Osteoblast (primary cell): ENCODE data around the gene RNLS. TPM values are rescaled to one million over a fixed set of nuclear protein-coding genes. Genes with fewer than 3 reads are reported as not detected.

Source experiments
- DNase-seq: peaks from one replicate; pipeline ENCODE4 v3.0.0; 2011; ENCODE audit warnings: low spot score, mixed read lengths; ENCODE audit not compliant: insufficient read length; ENCODE audit errors: missing footprints
- H2AFZ ChIP-seq: 2 replicates; pipeline ENCODE4 v1.6.0; 2011; ENCODE audit warnings: mild to moderate bottlenecking, low read length
- H3K27ac ChIP-seq: 2 replicates; pipeline ENCODE4 v1.5.1; 2011; ENCODE audit warnings: mild to moderate bottlenecking, low read depth, low read length, moderate library complexity
- H3K27me3 ChIP-seq: 2 replicates; pipeline ENCODE4 v1.6.0; 2012; ENCODE audit warnings: mild to moderate bottlenecking, control low read depth, inconsistent platforms, low read length, moderate library complexity; ENCODE audit not compliant: insufficient read depth
- H3K36me3 ChIP-seq: 2 replicates; pipeline ENCODE4 v1.5.1; 2011; ENCODE audit warnings: mild to moderate bottlenecking, low read length, control low read depth, moderate library complexity; ENCODE audit not compliant: insufficient read depth
- H3K4me1 ChIP-seq: 2 replicates; pipeline ENCODE4 v1.5.1; 2011; ENCODE audit warnings: mild to moderate bottlenecking, low read length, control low read depth, moderate library complexity; ENCODE audit not compliant: insufficient read depth
- H3K4me2 ChIP-seq: 2 replicates; pipeline ENCODE4 v1.6.0; 2011; ENCODE audit warnings: mild to moderate bottlenecking, low read length; ENCODE audit not compliant: insufficient read depth
- H3K4me3 ChIP-seq: fragments of 200-600 bp; sonication (generic); 3 replicates; pipeline ENCODE4 v1.5.1; 2012; ENCODE audit warnings: mild to moderate bottlenecking, low read length, inconsistent platforms; ENCODE audit not compliant: insufficient read depth
- H3K79me2 ChIP-seq: 2 replicates; pipeline ENCODE4 v1.6.0; 2012; ENCODE audit warnings: mild to moderate bottlenecking, low read length, control low read depth, inconsistent platforms; ENCODE audit not compliant: insufficient read depth
- H3K9me3 ChIP-seq: 2 replicates; pipeline ENCODE4 v1.5.1; 2011; ENCODE audit warnings: low read depth, low read length, control low read depth
- H4K20me1 ChIP-seq: 2 replicates; pipeline ENCODE4 v1.6.0; 2012; ENCODE audit warnings: mild to moderate bottlenecking, low read length, control low read depth; ENCODE audit not compliant: insufficient read depth
- CTCF ChIP-seq: IDR thresholded peaks from 2 replicates; pipeline ENCODE4 v1.5.1; 2011; ENCODE audit warnings: mild to moderate bottlenecking, low read depth, low read length, moderate library complexity; ENCODE audit errors: extremely low read depth
- total RNA-seq: library from RNA; depleted of rRNA; stranded (reverse); fragments of >200 nt; gene quantifications from 2 replicates; pipeline ENCODE4 v1.2.3, GENCODE V29; 2012

The RNLS gene
- total RNA-seq, 1 donor, result 22.4 TPM

- Histone ChIP-seq H3K36me3 (no peaks in the 10 kb centered on the region), H3K4me1 (no peaks in the 10 kb centered on the region), H2AFZ (no peak overlapping the region), H3K4me2 (no peak overlapping the region), H4K20me1 (no peaks in the 10 kb centered on the region), H3K27me3 (no peaks in the 10 kb centered on the region), H3K79me2 (no peaks in the 10 kb centered on the region), H3K9me3 (no peaks in the 10 kb centered on the region), H3K4me3 (no peak overlapping the region), H3K27ac (no peak overlapping the region)
- DNase-seq, result no peak
- TF ChIP-seq CTCF, result no peak
Measured at GRCh38 chr10:88372051-88372715, 210.9 kb downstream of the RNLS start.

GRCh38 chr10:88370713-88371112 lies 212.4 kb downstream of the RNLS start:
- no peak for TF ChIP-seq CTCF
- no peak overlapping the region for H3K27ac ChIP-seq
- H3K36me3 ChIP-seq, result no peaks in the 10 kb centered on the region
- no peaks in the 10 kb centered on the region for H3K79me2 ChIP-seq
- H3K4me1 ChIP-seq, result no peaks in the 10 kb centered on the region
- no peaks in the 10 kb centered on the region for H3K27me3 ChIP-seq
- H3K9me3 ChIP-seq, result no peaks in the 10 kb centered on the region
- H4K20me1 ChIP-seq, result no peaks in the 10 kb centered on the region
- no peak overlapping the region for H2AFZ ChIP-seq
- H3K4me3 ChIP-seq, result no peak overlapping the region
- no peak overlapping the region for H3K4me2 ChIP-seq
- peak; percentile 35 for DNase-seq

- DNase-seq, result no peak
- Histone ChIP-seq H3K9me3 (no peaks in the 10 kb centered on the region), H3K27me3 (no peaks in the 10 kb centered on the region), H3K4me3 (no peak overlapping the region), H2AFZ (no peak overlapping the region), H3K79me2 (no peaks in the 10 kb centered on the region), H3K27ac (no peak overlapping the region), H3K36me3 (no peaks in the 10 kb centered on the region), H3K4me1 (no peaks in the 10 kb centered on the region), H3K4me2 (no peak overlapping the region), H4K20me1 (no peaks in the 10 kb centered on the region)
- no peak for TF ChIP-seq CTCF
Measured at GRCh38 chr10:88366772-88367171, 216.3 kb downstream of the RNLS start.

GRCh38 chr10:88361995-88362807 lies 220.9 kb downstream of the RNLS start:
- Histone ChIP-seq H3K4me1 (no peaks in the 10 kb centered on the region), H3K27ac (no peak overlapping the region), H3K4me2 (no peak overlapping the region), H3K4me3 (no peak overlapping the region), H2AFZ (no peak overlapping the region), H4K20me1 (no peaks in the 10 kb centered on the region), H3K79me2 (no peaks in the 10 kb centered on the region), H3K27me3 (no peaks in the 10 kb centered on the region), H3K36me3 (no peaks in the 10 kb centered on the region), H3K9me3 (no peaks in the 10 kb centered on the region)
- no peak for TF ChIP-seq CTCF
- no peak for DNase-seq
